ENCODE results near the gene SKA3.

DNA sequence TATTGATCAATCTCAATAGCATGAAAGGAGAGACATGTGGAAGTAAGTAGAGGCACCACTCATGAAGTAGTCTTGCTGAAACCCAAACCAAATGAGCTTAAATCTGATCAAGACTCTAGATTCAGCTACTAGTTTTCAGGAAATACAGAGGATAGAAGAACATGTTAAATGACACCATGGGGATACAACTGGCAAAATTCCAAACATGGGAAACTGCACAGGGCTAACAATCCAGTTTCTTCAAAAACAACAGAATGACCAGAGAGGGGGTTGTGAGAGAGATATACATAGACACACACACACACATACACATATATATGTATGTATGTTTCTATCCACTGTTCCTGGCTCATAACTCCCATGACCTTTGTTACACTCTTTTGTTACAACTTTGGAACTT, 44.9 kb upstream of the SKA3 start:
- TF ChIP-seq FOXA1 (IDR thresholded peaks at IDR 0.05) (no peak), SP1 (IDR thresholded peaks at IDR 0.05) (no peak), FOXK2 (IDR thresholded peaks at IDR 0.05) (no peak), BHLHE40 (IDR thresholded peaks at IDR 0.05; ENCODE audit: borderline replicate concordance) (no peak)
- TF ChIP-seq, protein P1, sequence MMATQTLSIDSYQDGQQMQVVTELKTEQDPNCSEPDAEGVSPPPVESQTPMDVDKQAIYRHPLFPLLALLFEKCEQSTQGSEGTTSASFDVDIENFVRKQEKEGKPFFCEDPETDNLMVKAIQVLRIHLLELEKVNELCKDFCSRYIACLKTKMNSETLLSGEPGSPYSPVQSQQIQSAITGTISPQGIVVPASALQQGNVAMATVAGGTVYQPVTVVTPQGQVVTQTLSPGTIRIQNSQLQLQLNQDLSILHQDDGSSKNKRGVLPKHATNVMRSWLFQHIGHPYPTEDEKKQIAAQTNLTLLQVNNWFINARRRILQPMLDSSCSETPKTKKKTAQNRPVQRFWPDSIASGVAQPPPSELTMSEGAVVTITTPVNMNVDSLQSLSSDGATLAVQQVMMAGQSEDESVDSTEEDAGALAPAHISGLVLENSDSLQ (IDR thresholded peaks at IDR 0.05): no peak

Data from HEK293T (cell line).